ENCODE results near the gene SCARF2.
"Not testable (repeated sequence)": the region's sequence is repeated elsewhere in the genome, so short reads cannot be mapped to it uniquely, and the experiment has no call there.

SCARF2 gene

GRCh38 chr22:20437613-20438426 lies at the start of gene SCARF2:
TSS of gene SCARF2 (minus strand) at chr22:20437825. CDS start at chr22:20437754, 71 bp downstream.
- DNase-seq, result no peak

- no peak for DNase-seq
These were observed 48.6 kb upstream of the SCARF2 start for GRCh38 chr22:20486229-20486628.

- no peak for DNase-seq
These were observed 47.5 kb upstream of the SCARF2 start for GRCh38 chr22:20484948-20485683.

GRCh38 chr22:20483771-20484170 lies 46.1 kb upstream of the SCARF2 start:
- DNase-seq, result no peak

GRCh38 chr22:20483143-20483506 lies 45.5 kb upstream of the SCARF2 start:
- DNase-seq, result not testable (repeated sequence)

- DNase-seq, result no peak
These were observed 42.1 kb upstream of the SCARF2 start for GRCh38 chr22:20479612-20480196.

- not testable (repeated sequence) for DNase-seq
These were observed 40.4 kb upstream of the SCARF2 start for GRCh38 chr22:20478059-20478458.

- not testable (repeated sequence) for DNase-seq
These were observed 37.9 kb upstream of the SCARF2 start for GRCh38 chr22:20475569-20475968.

GRCh38 chr22:20475115-20475436 lies 37.5 kb upstream of the SCARF2 start:
- DNase-seq, result no peak

GRCh38 chr22:20472629-20473442 lies 35.2 kb upstream of the SCARF2 start:
- no peak for DNase-seq

- DNase-seq, result no peak
These were observed 33.7 kb upstream of the SCARF2 start for GRCh38 chr22:20471126-20471833.

GRCh38 chr22:20470525-20470924 lies 32.9 kb upstream of the SCARF2 start:
- not testable (repeated sequence) for DNase-seq

- no peak for DNase-seq
These were observed 31.7 kb upstream of the SCARF2 start for GRCh38 chr22:20469110-20469868.

- no peak for DNase-seq
These were observed 29.2 kb upstream of the SCARF2 start for GRCh38 chr22:20466659-20467379.

- DNase-seq, result no peak
These were observed 28.1 kb upstream of the SCARF2 start for GRCh38 chr22:20465759-20466077.

- DNase-seq, result no peak
These were observed 27.5 kb upstream of the SCARF2 start for GRCh38 chr22:20464912-20465758.

- DNase-seq, result no peak
These were observed 26.5 kb upstream of the SCARF2 start for GRCh38 chr22:20464096-20464614.

- no peak for DNase-seq
These were observed 25.9 kb upstream of the SCARF2 start for GRCh38 chr22:20463324-20464095.

- DNase-seq, result no peak
These were observed 22.2 kb upstream of the SCARF2 start for GRCh38 chr22:20459862-20460261.

Measured in NCI-H1930 (cell line).